HepG2 (cell line): ENCODE data around the gene PSAP. TPM values are rescaled to one million over a fixed set of nuclear protein-coding genes. Genes with fewer than 3 reads are reported as not detected.

ENCODE experiments used
- ARHGAP35 ChIP-seq: sonication (generic); formaldehyde crosslinking; IDR thresholded peaks from 2 replicates; pipeline ENCODE4 v1.9.0; 2022; ENCODE audit warnings: mild to moderate bottlenecking, inconsistent platforms, moderate library complexity, missing genetic modification reagents, borderline replicate concordance
- ATF5 ChIP-seq: sonication (generic); formaldehyde crosslinking; IDR thresholded peaks from 2 replicates; pipeline ENCODE4 v1.4.0; 2020; ENCODE audit warnings: mild to moderate bottlenecking, low read depth, missing genetic modification reagents
- DPF2 ChIP-seq: sonication (generic); formaldehyde crosslinking; IDR thresholded peaks from 2 replicates; pipeline ENCODE4 v1.4.0; 2020; ENCODE audit warnings: mild to moderate bottlenecking, low read depth, missing genetic modification reagents, borderline replicate concordance
- E2F2 ChIP-seq: sonication (generic); formaldehyde crosslinking; IDR thresholded peaks from 2 replicates; pipeline ENCODE4 v1.4.0; 2020; ENCODE audit warnings: missing genetic modification reagents, borderline replicate concordance
- EEA1 ChIP-seq: sonication (generic); formaldehyde crosslinking; IDR thresholded peaks from 2 replicates; pipeline ENCODE4 v1.5.1; 2020; ENCODE audit warnings: mild to moderate bottlenecking, missing genetic modification reagents, borderline replicate concordance
- GFI1 ChIP-seq: sonication (generic); formaldehyde crosslinking; IDR thresholded peaks from 2 replicates; pipeline ENCODE4 v1.5.0; 2020; ENCODE audit warnings: missing genetic modification reagents, mild to moderate bottlenecking, borderline replicate concordance
- GMEB1 ChIP-seq: sonication (generic); formaldehyde crosslinking; IDR thresholded peaks from 2 replicates; pipeline ENCODE4 v1.5.1; 2020; ENCODE audit warnings: missing genetic modification reagents, mild to moderate bottlenecking, borderline replicate concordance
- IRF1 ChIP-seq: sonication (generic); formaldehyde crosslinking; IDR thresholded peaks from 2 replicates; pipeline ENCODE4 v1.4.0; 2020; ENCODE audit warnings: low read depth, mild to moderate bottlenecking, missing genetic modification reagents
- IRF2 ChIP-seq: IDR thresholded peaks from 2 replicates; pipeline ENCODE4 v1.6.1; 2018; ENCODE audit warnings: missing genetic modification reagents, missing compliant biosample characterization
- KLF13 ChIP-seq: sonication (generic); formaldehyde crosslinking; IDR thresholded peaks from 2 replicates; pipeline ENCODE4 v1.4.0; 2020; ENCODE audit warnings: mild to moderate bottlenecking, missing genetic modification reagents
- KLF9 ChIP-seq: IDR thresholded peaks from 2 replicates; pipeline ENCODE4 v1.6.1; 2016; ENCODE audit warnings: low read depth
- LCORL ChIP-seq, 2 experiments: fragments of 450-650 bp in 1 of 2; sonication (generic) in 1 of 2; formaldehyde crosslinking in 1 of 2; IDR thresholded peaks; 2 replicates each; pipeline versions ENCODE4 v1.5.0 to v1.6.1; 2017 to 2020; ENCODE audit warnings: antibody characterized with exemption in 1 of 2, missing genetic modification reagents in 1 of 2
- PLRG1 ChIP-seq: fragments of 450-650 bp; conservative IDR thresholded peaks from 2 replicates; pipeline ENCODE4 v1.6.1; 2016
- TCF12 ChIP-seq, 2 experiments: fragments of 450-650 bp in 1 of 2; sonication (generic) in 1 of 2; formaldehyde crosslinking in 1 of 2; IDR thresholded peaks; 2 replicates each; pipeline versions ENCODE4 v1.6.1 to v1.8.0; 2017 to 2022; ENCODE audit warnings: antibody characterized with exemption in 1 of 2, mild to moderate bottlenecking in 1 of 2, missing genetic modification reagents in 1 of 2, moderate library complexity in 1 of 2
- ZBTB2 ChIP-seq: sonication (generic); formaldehyde crosslinking; IDR thresholded peaks from 2 replicates; pipeline ENCODE4 v1.8.0; 2022; ENCODE audit warnings: low read depth, missing genetic modification reagents
- ZBTB20 ChIP-seq: sonication (generic); formaldehyde crosslinking; IDR thresholded peaks from 2 replicates; pipeline ENCODE4 v1.8.1; 2023; ENCODE audit warnings: missing genetic modification reagents, low read depth, mild to moderate bottlenecking, borderline replicate concordance
- ZNF256 ChIP-seq: sonication (generic); formaldehyde crosslinking; conservative IDR thresholded peaks from 2 replicates; pipeline ENCODE4 v1.4.0; 2020; ENCODE audit warnings: missing genetic modification reagents
- ZNF451 ChIP-seq: sonication (generic); formaldehyde crosslinking; IDR thresholded peaks from 2 replicates; pipeline ENCODE4 v1.5.0; 2020; ENCODE audit warnings: mild to moderate bottlenecking, missing genetic modification reagents
- ZNF547 ChIP-seq: sonication (generic); formaldehyde crosslinking; IDR thresholded peaks from 2 replicates; pipeline ENCODE4 v1.5.1; 2020; ENCODE audit warnings: mild to moderate bottlenecking, missing genetic modification reagents
- ZNF83 ChIP-seq: sonication (generic); formaldehyde crosslinking; IDR thresholded peaks from 2 replicates; pipeline ENCODE4 v1.4.0; 2020; ENCODE audit warnings: missing genetic modification reagents, mild to moderate bottlenecking, borderline replicate concordance
- ZSCAN20 ChIP-seq: sonication (generic); formaldehyde crosslinking; IDR thresholded peaks from 2 replicates; pipeline ENCODE4 v1.4.0; 2020; ENCODE audit warnings: missing genetic modification reagents, mild to moderate bottlenecking, borderline replicate concordance
- polyA plus RNA-seq, 8 experiments: library from polyadenylated mRNA; depleted of rRNA in 3 of 8; stranded (reverse) in 7 of 8; unstranded in 1 of 8; fragments of >200 nt; fragmentation: Illumina TruSeq in 4 of 8; extraction: Trizol in 4 of 8; gene quantifications; 2 replicates each; pipeline versions ENCODE4 v1.2.1 to v1.2.3, GENCODE V29; 2011 to 2016; ENCODE audit warnings: low read depth in 4 of 8, missing spikeins in 1 of 8, mixed read lengths in 1 of 8; ENCODE audit not compliant: insufficient read depth in 1 of 8
- total RNA-seq, 5 experiments: library from RNA; depleted of rRNA; stranded (reverse); fragments of >200 nt; fragmentation: Illumina TruSeq; extraction: Trizol; gene quantifications; 2 replicates each; pipeline ENCODE4 v1.2.3, GENCODE V29; 2016; ENCODE audit warnings: low read depth in 1 of 5

PSAP gene
- total and polyA plus RNA-seq, 2 of the 13 experiments (the other 11 are each of a cell fraction or from before 2014, with no cell fraction given), result 323 to 643 TPM

- TF ChIP-seq PLRG1 (no peak), KLF13 (CRISPR knock-in tag) (no peak), ZNF547 (CRISPR knock-in tag) (peak; percentile 72), ZNF83 (CRISPR knock-in tag) (0 out of 2 replicates have a peak, but pooled peaks have one; percentile 30), ZNF256 (CRISPR knock-in tag) (peak; percentile 65; the same call in 1 of the 2 replicates), ZBTB20 (CRISPR knock-in tag) (peak; percentile 84; the same call in 1 of the 2 replicates), KLF9 (no peak), ATF5 (CRISPR knock-in tag) (peak; percentile 80), E2F2 (CRISPR knock-in tag) (peak; percentile 71; the same call in 1 of the 2 replicates), LCORL (IDR thresholded peaks at IDR 0.05) (no peak), LCORL (CRISPR knock-in tag; IDR thresholded peaks at IDR 0.05) (peak; percentile 40; the same call in 1 of the 2 replicates), ZSCAN20 (CRISPR knock-in tag) (peak; percentile 74; the same call in 1 of the 2 replicates), EEA1 (no peak), IRF2 (0 out of 2 replicates have a peak, but pooled peaks have one; percentile 56), DPF2 (CRISPR knock-in tag) (no peak), GFI1 (CRISPR knock-in tag) (peak; percentile 75), ZBTB2 (CRISPR knock-in tag) (no peak; the same call in 1 of the 2 replicates), IRF1 (0 out of 2 replicates have a peak, but pooled peaks have one; percentile 37), ZNF451 (CRISPR knock-in tag) (no peak), TCF12 (IDR thresholded peaks at IDR 0.05) (no peak), TCF12 (CRISPR knock-in tag; IDR thresholded peaks at IDR 0.05) (no peak), ARHGAP35 (peak; percentile 39; the same call in 1 of the 2 replicates), GMEB1 (CRISPR knock-in tag) (peak; percentile 59)
Measured at GRCh38 chr10:71850743-71851464, at the start of gene PSAP (continued).
